ENCODE results near the gene FSTL1.
A peak's percentile ranks its signal among the peaks of the same experiment; 100 is the strongest.

Gene FSTL1

DNA sequence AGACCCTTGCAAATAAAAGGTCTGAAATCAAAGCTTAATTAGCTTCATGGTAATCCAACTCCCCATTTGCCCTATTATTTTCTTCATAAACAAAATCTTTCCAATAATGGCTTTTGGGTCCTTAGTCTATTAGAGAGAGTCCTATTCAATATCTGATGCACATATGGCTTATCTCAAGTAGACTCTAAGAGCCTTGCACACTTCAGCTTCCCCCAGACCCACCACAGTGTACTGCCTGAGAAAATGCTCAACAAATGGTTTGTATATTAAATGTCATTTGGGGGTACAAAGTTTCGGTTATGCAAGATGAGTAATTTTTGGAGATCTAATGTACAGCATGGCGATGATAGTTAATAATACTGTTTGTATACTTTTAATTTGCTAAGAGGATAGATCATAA lies 28.9 kb downstream of the FSTL1 start:
- DNase-seq, result no peak
- H3K9me3 Mint-ChIP-seq, result no peaks in the 10 kb centered on the region
- H3K27me3 Mint-ChIP-seq, result peaks cover 14% of the 10 kb centered on the region
- no peak overlapping the region for H3K27ac Mint-ChIP-seq
- no peaks in the 10 kb centered on the region for H3K36me3 Mint-ChIP-seq (ENCODE audit: low read depth)
- peaks cover 11% of the 10 kb centered on the region for H3K4me1 Mint-ChIP-seq (ENCODE audit: low read depth)
- no peak overlapping the region for H3K4me3 Mint-ChIP-seq

- no peaks in the 10 kb centered on the region for H3K9me3 Mint-ChIP-seq
- no peak overlapping the region for H3K27ac Mint-ChIP-seq
- H3K36me3 Mint-ChIP-seq (ENCODE audit: low read depth), result no peaks in the 10 kb centered on the region
- no peak for DNase-seq
- H3K4me1 Mint-ChIP-seq (ENCODE audit: low read depth), result peaks cover 13% of the 10 kb centered on the region
- peaks cover 12% of the 10 kb centered on the region for H3K27me3 Mint-ChIP-seq
- no peak overlapping the region for H3K4me3 Mint-ChIP-seq
Measured at GRCh38 chr3:120420928-120421551, 29.8 kb downstream of the FSTL1 start.

DNA sequence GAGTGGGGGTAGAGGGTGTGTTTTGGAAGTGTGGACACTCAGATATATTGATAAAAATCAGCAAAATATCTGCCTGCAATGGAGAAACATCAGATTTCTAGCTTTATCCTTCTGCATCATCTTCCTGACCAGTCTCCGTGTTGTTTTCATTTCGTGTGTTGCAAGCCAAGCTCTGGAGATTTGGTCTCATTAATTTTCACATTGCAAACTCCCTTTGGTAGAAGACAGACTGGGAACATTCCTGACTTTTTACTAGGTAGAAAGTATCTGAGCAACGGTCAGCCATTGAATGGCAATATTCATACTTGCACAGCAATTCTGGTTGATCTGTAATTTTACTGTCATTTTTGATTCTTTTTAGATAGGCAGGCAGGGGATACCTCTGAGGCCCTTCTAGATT lies 30.4 kb downstream of the FSTL1 start:
- peaks cover 13% of the 10 kb centered on the region for H3K4me1 Mint-ChIP-seq (ENCODE audit: low read depth)
- no peaks in the 10 kb centered on the region for H3K36me3 Mint-ChIP-seq (ENCODE audit: low read depth)
- peaks cover 12% of the 10 kb centered on the region for H3K27me3 Mint-ChIP-seq
- no peaks in the 10 kb centered on the region for H3K9me3 Mint-ChIP-seq
- H3K4me3 Mint-ChIP-seq, result no peak overlapping the region
- no peak for DNase-seq
- H3K27ac Mint-ChIP-seq, result no peak overlapping the region

DNA sequence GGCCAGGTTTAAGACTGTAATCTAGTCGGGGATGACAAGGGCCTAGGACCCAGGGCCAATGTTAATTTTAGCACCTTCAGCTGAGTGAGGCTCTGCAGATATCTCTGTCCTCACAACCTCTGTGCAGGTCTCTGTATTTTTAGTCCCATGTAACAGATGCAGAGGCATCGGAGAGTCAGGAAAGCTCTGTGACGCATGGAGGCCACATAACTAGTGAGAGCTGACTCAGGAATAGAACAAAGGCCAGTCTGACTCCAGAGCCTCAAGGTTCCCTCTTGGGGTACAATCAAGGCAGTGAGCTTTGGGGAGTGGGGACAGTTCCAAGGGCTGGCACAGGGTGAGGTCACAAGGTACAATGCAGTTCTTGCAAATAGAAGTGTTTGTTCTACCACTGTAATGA lies 31.0 kb downstream of the FSTL1 start:
- no peak for DNase-seq
- Mint-ChIP-seq H3K27me3 (peaks cover 9% of the 10 kb centered on the region), H3K36me3 (ENCODE audit: low read depth) (no peaks in the 10 kb centered on the region), H3K27ac (no peak overlapping the region), H3K4me1 (ENCODE audit: low read depth) (peaks cover 13% of the 10 kb centered on the region), H3K4me3 (no peak overlapping the region), H3K9me3 (no peaks in the 10 kb centered on the region)

GRCh38 chr3:120418866-120419490 lies 31.8 kb downstream of the FSTL1 start:
- Mint-ChIP-seq H3K27ac (no peak overlapping the region), H3K4me3 (no peak overlapping the region), H3K9me3 (no peaks in the 10 kb centered on the region), H3K36me3 (ENCODE audit: low read depth) (no peaks in the 10 kb centered on the region), H3K4me1 (ENCODE audit: low read depth) (peaks cover 13% of the 10 kb centered on the region), H3K27me3 (peaks cover 8% of the 10 kb centered on the region)
- no peak for DNase-seq

DNA sequence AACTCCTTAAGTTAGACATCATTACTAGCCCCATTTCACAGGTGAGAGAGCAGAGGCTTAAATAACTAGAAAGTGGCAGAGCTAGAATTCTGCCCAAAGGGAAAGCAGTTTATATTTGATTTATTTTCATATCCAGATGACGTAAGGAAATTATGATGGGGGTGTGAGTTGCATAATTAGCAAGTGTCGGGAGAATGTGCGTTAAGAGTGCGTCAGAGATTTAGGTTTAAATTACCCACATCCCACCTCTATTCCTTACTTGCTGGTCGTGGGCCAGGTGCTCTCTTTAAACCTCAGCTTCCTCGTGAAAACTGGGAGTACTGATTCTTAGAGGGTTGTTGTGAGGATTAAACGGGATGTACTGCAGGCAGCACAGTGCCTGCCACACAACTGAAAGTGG lies 32.3 kb downstream of the FSTL1 start:
- no peak overlapping the region for H3K4me3 Mint-ChIP-seq

DNA sequence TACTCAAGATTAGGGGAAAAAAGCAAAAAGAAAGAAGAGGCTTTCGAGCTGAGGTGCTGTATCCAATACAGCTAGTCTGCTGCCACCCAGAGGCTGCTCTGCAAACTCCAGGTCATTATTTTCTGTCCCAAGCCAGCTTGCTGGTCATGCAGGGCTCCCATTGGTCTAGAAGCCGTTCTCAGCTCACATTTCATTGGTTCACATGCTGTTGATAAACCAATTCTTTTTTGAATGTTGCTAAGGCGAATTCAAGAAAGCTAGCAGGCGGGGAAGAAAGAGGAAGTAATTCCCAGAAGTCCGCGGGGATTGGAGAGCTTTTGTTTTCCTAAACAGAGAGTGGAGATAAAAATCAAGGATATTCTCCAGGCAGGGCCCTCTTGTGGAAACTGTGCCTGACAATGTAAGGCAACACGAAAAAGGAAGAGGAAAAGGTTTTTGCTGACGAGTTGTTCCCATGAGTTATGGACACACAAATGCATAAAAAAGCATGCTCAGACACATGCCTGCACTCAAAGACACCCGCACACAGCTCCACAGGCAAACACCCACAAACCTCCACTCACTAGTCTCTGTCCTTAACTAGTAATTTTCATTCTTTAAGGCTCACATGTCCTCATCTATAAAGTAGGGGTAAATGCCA lies 33.4 kb downstream of the FSTL1 start:
- no peaks in the 10 kb centered on the region for H3K36me3 Mint-ChIP-seq (ENCODE audit: low read depth)
- H3K4me3 Mint-ChIP-seq, result peak overlapping the region; percentile 76
- peaks cover 13% of the 10 kb centered on the region for H3K4me1 Mint-ChIP-seq (ENCODE audit: low read depth)
- peak overlapping the region; percentile 14 for H3K27ac Mint-ChIP-seq
- DNase-seq, result peak; percentile 84
- no peaks in the 10 kb centered on the region for H3K9me3 Mint-ChIP-seq
- H3K27me3 Mint-ChIP-seq, result peaks cover 8% of the 10 kb centered on the region

More for the DNA sequence above, 32.3 kb downstream of the FSTL1 start:
- DNase-seq, result no peak
- Mint-ChIP-seq H3K27ac (no peak overlapping the region), H3K9me3 (no peaks in the 10 kb centered on the region), H3K36me3 (ENCODE audit: low read depth) (no peaks in the 10 kb centered on the region), H3K4me1 (ENCODE audit: low read depth) (peaks cover 13% of the 10 kb centered on the region), H3K27me3 (peaks cover 8% of the 10 kb centered on the region)

GRCh38 chr3:120416868-120417267 lies 33.9 kb downstream of the FSTL1 start:
- H3K27me3 Mint-ChIP-seq, result peaks cover 8% of the 10 kb centered on the region
- no peak overlapping the region for H3K27ac Mint-ChIP-seq
- no peaks in the 10 kb centered on the region for H3K9me3 Mint-ChIP-seq
- no peak for DNase-seq
- H3K4me3 Mint-ChIP-seq, result peak overlapping the region; percentile 76
- H3K36me3 Mint-ChIP-seq (ENCODE audit: low read depth), result no peaks in the 10 kb centered on the region
- H3K4me1 Mint-ChIP-seq (ENCODE audit: low read depth), result peaks cover 13% of the 10 kb centered on the region

DNA sequence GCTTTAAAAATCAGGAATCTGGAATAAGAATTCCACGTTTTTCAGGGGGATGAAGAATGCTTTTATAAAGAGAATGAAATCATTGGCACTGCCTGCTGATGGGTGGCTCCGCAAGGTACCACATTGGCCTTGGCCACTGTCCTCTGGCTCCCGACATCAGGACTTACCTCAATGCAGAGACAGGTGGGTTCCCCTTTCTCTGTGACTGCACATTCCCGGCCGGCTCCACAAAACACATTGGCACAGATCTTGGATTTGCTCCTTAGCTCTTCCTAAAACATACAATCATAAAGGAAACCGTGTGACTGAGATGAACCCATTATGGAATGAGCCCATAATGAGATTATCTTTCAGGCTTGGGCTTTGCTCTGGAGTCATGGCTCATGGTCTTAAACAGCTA lies 35.0 kb downstream of the FSTL1 start:
- Mint-ChIP-seq H3K27ac (no peak overlapping the region), H3K36me3 (ENCODE audit: low read depth) (no peaks in the 10 kb centered on the region), H3K4me1 (ENCODE audit: low read depth) (peaks cover 13% of the 10 kb centered on the region), H3K27me3 (peaks cover 8% of the 10 kb centered on the region), H3K9me3 (no peaks in the 10 kb centered on the region), H3K4me3 (no peak overlapping the region)
- DNase-seq, result no peak

DNA sequence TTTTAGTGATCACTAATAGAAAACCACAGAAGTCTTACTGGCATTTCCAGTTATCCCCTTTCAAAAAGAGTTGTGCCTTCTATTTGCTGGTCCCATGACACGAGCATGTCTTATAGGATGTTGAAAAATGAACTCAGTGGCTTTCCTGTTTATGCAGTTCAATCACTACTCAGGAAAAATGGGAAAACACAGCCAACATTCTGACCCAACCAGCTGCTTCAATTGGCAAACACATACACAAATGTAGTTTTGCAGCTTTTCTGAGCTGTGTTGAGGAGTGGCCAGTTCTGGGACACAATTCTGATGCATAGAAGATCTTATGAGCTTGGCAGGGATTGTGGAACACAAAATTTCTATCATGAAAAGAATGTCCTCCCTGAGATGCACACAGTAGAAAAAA lies 40.3 kb downstream of the FSTL1 start:
- Mint-ChIP-seq H3K27me3 (no peaks in the 10 kb centered on the region), H3K9me3 (no peaks in the 10 kb centered on the region), H3K36me3 (ENCODE audit: low read depth) (no peaks in the 10 kb centered on the region), H3K27ac (no peak overlapping the region), H3K4me1 (ENCODE audit: low read depth) (no peaks in the 10 kb centered on the region), H3K4me3 (no peak overlapping the region)
- no peak for DNase-seq

GRCh38 chr3:120410116-120410515 lies 40.7 kb downstream of the FSTL1 start:
- H3K9me3 Mint-ChIP-seq, result no peaks in the 10 kb centered on the region
- no peak overlapping the region for H3K4me3 Mint-ChIP-seq
- no peak overlapping the region for H3K27ac Mint-ChIP-seq
- H3K36me3 Mint-ChIP-seq (ENCODE audit: low read depth), result no peaks in the 10 kb centered on the region
- H3K4me1 Mint-ChIP-seq (ENCODE audit: low read depth), result no peaks in the 10 kb centered on the region
- no peak for DNase-seq
- H3K27me3 Mint-ChIP-seq, result no peaks in the 10 kb centered on the region

- Mint-ChIP-seq H3K36me3 (ENCODE audit: low read depth) (no peaks in the 10 kb centered on the region), H3K9me3 (no peaks in the 10 kb centered on the region), H3K27me3 (no peaks in the 10 kb centered on the region), H3K4me3 (no peak overlapping the region), H3K4me1 (ENCODE audit: low read depth) (no peaks in the 10 kb centered on the region), H3K27ac (no peak overlapping the region)
- no peak for DNase-seq
Measured at GRCh38 chr3:120407508-120408287, 43.1 kb downstream of the FSTL1 start.

- H3K27me3 Mint-ChIP-seq, result no peaks in the 10 kb centered on the region
- H3K9me3 Mint-ChIP-seq, result no peaks in the 10 kb centered on the region
- H3K4me3 Mint-ChIP-seq, result no peak overlapping the region
- H3K4me1 Mint-ChIP-seq (ENCODE audit: low read depth), result no peaks in the 10 kb centered on the region
- no peaks in the 10 kb centered on the region for H3K36me3 Mint-ChIP-seq (ENCODE audit: low read depth)
- no peak overlapping the region for H3K27ac Mint-ChIP-seq
- DNase-seq, result no peak
Measured at GRCh38 chr3:120404876-120405275, 45.9 kb downstream of the FSTL1 start.

- H3K36me3 Mint-ChIP-seq (ENCODE audit: low read depth), result no peaks in the 10 kb centered on the region
- no peaks in the 10 kb centered on the region for H3K9me3 Mint-ChIP-seq
- no peaks in the 10 kb centered on the region for H3K27me3 Mint-ChIP-seq
- H3K4me3 Mint-ChIP-seq, result no peak overlapping the region
- no peak for DNase-seq
- H3K27ac Mint-ChIP-seq, result no peak overlapping the region
- H3K4me1 Mint-ChIP-seq (ENCODE audit: low read depth), result no peaks in the 10 kb centered on the region
Measured at GRCh38 chr3:120402257-120402656, 48.5 kb downstream of the FSTL1 start.

GRCh38 chr3:120399372-120399771 lies 51.4 kb downstream of the FSTL1 start:
- peaks cover 3% of the 10 kb centered on the region for H3K27me3 Mint-ChIP-seq
- H3K9me3 Mint-ChIP-seq, result no peaks in the 10 kb centered on the region
- no peak for DNase-seq
- no peaks in the 10 kb centered on the region for H3K36me3 Mint-ChIP-seq (ENCODE audit: low read depth)
- H3K4me3 Mint-ChIP-seq, result no peak overlapping the region
- no peak overlapping the region for H3K27ac Mint-ChIP-seq
- no peaks in the 10 kb centered on the region for H3K4me1 Mint-ChIP-seq (ENCODE audit: low read depth)

Data from activated T-cell treated with anti-CD3 and anti-CD28 coated beads, Interleukin-2, amount 50 U/mL, for 24 hours (primary cell).